ENCODE results near the gene LRP5. TPM values are rescaled to one million over a fixed set of nuclear protein-coding genes. Genes with fewer than 3 reads are reported as not detected.

The LRP5 gene
- total and polyA plus RNA-seq, 8 donors = 11.8 to 152 (median 44.2) TPM

GRCh38 chr11:68488623-68489022, 176.2 kb downstream of the LRP5 start:
- intact Hi-C loops (cut with DNase I; ENCODE audit: low total_unique reads) = no loop called here
- no peak overlapping the region for H3K27ac ChIP-seq
- no peaks in the 10 kb centered on the region for H3K36me3 ChIP-seq
- peaks cover 0 to 58% (median 18%) of the 10 kb centered on the region in 4 donors for H3K4me1 ChIP-seq
- H3K4me3 ChIP-seq = no peak overlapping the region
- DNase-seq = no peak
- TF ChIP-seq POLR2A (IDR thresholded peaks at IDR 0.05) (no peak), EP300 (IDR thresholded peaks at IDR 0.05) (no peak), CTCF (IDR thresholded peaks at IDR 0.05) (no peak), POLR2AphosphoS5 (IDR thresholded peaks at IDR 0.05) (no peak)
- WGBS, 5 donors = 95 to 100% (median 97%) methylated on average over 1 of the region's 1 CpG
- H3K9me3 ChIP-seq = no peaks in the 10 kb centered on the region
- H3K27me3 ChIP-seq = no peaks in the 10 kb centered on the region

- DNase-seq = no peak
- Histone ChIP-seq H3K4me1 (peaks cover 25 to 80% (median 47%) of the 10 kb centered on the region in 4 donors), H3K27ac (no peak overlapping the region), H3K36me3 (no peaks in the 10 kb centered on the region), H3K27me3 (no peaks in the 10 kb centered on the region), H3K9me3 (no peaks in the 10 kb centered on the region), H3K4me3 (no peak overlapping the region)
- no peak for TF ChIP-seq POLR2AphosphoS5 (IDR thresholded peaks at IDR 0.05)
- no peak for TF ChIP-seq EP300 (IDR thresholded peaks at IDR 0.05)
- TF ChIP-seq POLR2A (IDR thresholded peaks at IDR 0.05) = no peak
- no peak for TF ChIP-seq CTCF (IDR thresholded peaks at IDR 0.05)
- WGBS, 5 donors = 64 to 69% (median 64%) methylated on average over 3 of the region's 3 CpGs
- intact Hi-C loops (cut with DNase I; ENCODE audit: low total_unique reads) = no loop called here
These were observed 182.9 kb downstream of the LRP5 start for GRCh38 chr11:68495220-68495729.

- intact Hi-C loops (cut with DNase I; ENCODE audit: low total_unique reads) = no loop called here
- Histone ChIP-seq H3K36me3 (no peaks in the 10 kb centered on the region), H3K4me3 (no peak overlapping the region), H3K27ac (no peak overlapping the region), H3K27me3 (no peaks in the 10 kb centered on the region), H3K9me3 (no peaks in the 10 kb centered on the region), H3K4me1 (peaks cover 25 to 80% (median 47%) of the 10 kb centered on the region in 4 donors)
- DNase-seq = no peak
- TF ChIP-seq EP300 (IDR thresholded peaks at IDR 0.05) = no peak
- no peak for TF ChIP-seq CTCF (IDR thresholded peaks at IDR 0.05)
- TF ChIP-seq POLR2AphosphoS5 (IDR thresholded peaks at IDR 0.05) = no peak
- TF ChIP-seq POLR2A (IDR thresholded peaks at IDR 0.05) = no peak
- WGBS, 5 donors = 84 to 94% (median 90%) methylated on average over 3 of the region's 3 CpGs
These were observed 183.5 kb downstream of the LRP5 start for GRCh38 chr11:68495872-68496271.

GRCh38 chr11:68497761-68498160, 185.4 kb downstream of the LRP5 start:
- Histone ChIP-seq H3K27ac (no peak overlapping the region), H3K27me3 (no peaks in the 10 kb centered on the region), H3K4me3 (no peak overlapping the region), H3K4me1 (peaks cover 31 to 83% (median 57%) of the 10 kb centered on the region in 4 donors), H3K9me3 (no peaks in the 10 kb centered on the region), H3K36me3 (no peaks in the 10 kb centered on the region)
- TF ChIP-seq EP300 (IDR thresholded peaks at IDR 0.05) = no peak
- TF ChIP-seq CTCF (IDR thresholded peaks at IDR 0.05) = no peak
- TF ChIP-seq POLR2A (IDR thresholded peaks at IDR 0.05) = no peak
- no peak for TF ChIP-seq POLR2AphosphoS5 (IDR thresholded peaks at IDR 0.05)
- WGBS, 5 donors = 30 to 48% (median 40%) methylated on average over 2 of the region's 2 CpGs
- intact Hi-C loops (cut with DNase I; ENCODE audit: low total_unique reads) = no loop called here
- no peak for DNase-seq
